Stimulated activated naive CD8-positive, alpha-beta T cell treated with anti-CD3 and anti-CD28 coated beads, Interleukin-15, Interleukin-2, amounts not matched to agents 100 ng/mL and 50 ng/mL, for 24 hours (primary cell): ENCODE data around the gene EXOC4.

Experiments used
- H3K27ac Mint-ChIP-seq: one replicate; pipeline ENCODE4 v1.8.0; 2021; ENCODE audit warnings: mild to moderate bottlenecking, mixed read lengths
- H3K27me3 Mint-ChIP-seq: one replicate; pipeline ENCODE4 v1.8.0; 2021; ENCODE audit warnings: mixed read lengths
- H3K36me3 Mint-ChIP-seq: one replicate; pipeline ENCODE4 v1.8.0; 2021; ENCODE audit warnings: low read depth, mixed read lengths
- H3K4me1 Mint-ChIP-seq: one replicate; pipeline ENCODE4 v1.8.0; 2021; ENCODE audit warnings: low read depth, mixed read lengths
- H3K4me3 Mint-ChIP-seq: one replicate; pipeline ENCODE4 v1.8.0; 2021; ENCODE audit warnings: mild to moderate bottlenecking, mixed read lengths
- H3K9me3 Mint-ChIP-seq: one replicate; pipeline ENCODE4 v1.8.0; 2021; ENCODE audit warnings: mixed read lengths

Gene EXOC4

DNA sequence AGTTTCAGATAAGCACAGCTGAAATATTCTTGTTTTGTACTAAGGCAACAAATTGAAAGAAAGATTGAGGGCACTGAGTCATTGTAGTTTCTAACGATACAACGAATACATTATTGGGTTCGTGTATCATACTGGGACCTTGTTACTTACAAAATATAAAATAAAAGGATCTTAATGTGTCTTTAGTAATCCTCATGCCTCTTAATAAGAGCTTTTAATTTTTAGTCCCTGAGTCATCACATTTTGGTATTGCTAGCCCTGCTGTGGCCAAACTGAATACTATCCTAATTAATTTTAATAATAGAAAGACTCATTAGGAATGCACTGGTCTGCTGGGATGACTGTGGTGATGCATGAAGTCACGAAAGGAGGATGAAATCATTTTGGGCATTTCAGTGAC lies 309.7 kb downstream of the EXOC4 start:
- Mint-ChIP-seq H3K4me3 (no peak overlapping the region), H3K27ac (no peak overlapping the region), H3K27me3 (no peaks in the 10 kb centered on the region), H3K9me3 (peaks cover 8% of the 10 kb centered on the region), H3K4me1 (no peaks in the 10 kb centered on the region), H3K36me3 (peaks cover 42% of the 10 kb centered on the region)

- Mint-ChIP-seq H3K27ac (no peak overlapping the region), H3K36me3 (peaks cover 42% of the 10 kb centered on the region), H3K4me1 (no peaks in the 10 kb centered on the region), H3K4me3 (no peak overlapping the region), H3K27me3 (no peaks in the 10 kb centered on the region), H3K9me3 (peaks cover 8% of the 10 kb centered on the region)
Observed at GRCh38 chr7:133563251-133563650, 310.4 kb downstream of the EXOC4 start.

GRCh38 chr7:133564484-133564883 lies 311.6 kb downstream of the EXOC4 start:
- H3K27ac Mint-ChIP-seq: no peak overlapping the region
- H3K4me1 Mint-ChIP-seq: no peaks in the 10 kb centered on the region
- peaks cover 8% of the 10 kb centered on the region for H3K9me3 Mint-ChIP-seq
- peaks cover 42% of the 10 kb centered on the region for H3K36me3 Mint-ChIP-seq
- no peak overlapping the region for H3K4me3 Mint-ChIP-seq
- H3K27me3 Mint-ChIP-seq: no peaks in the 10 kb centered on the region

GRCh38 chr7:133568544-133568943 lies 315.7 kb downstream of the EXOC4 start:
- H3K9me3 Mint-ChIP-seq: peaks cover 5% of the 10 kb centered on the region
- no peak overlapping the region for H3K27ac Mint-ChIP-seq
- H3K4me3 Mint-ChIP-seq: no peak overlapping the region
- no peaks in the 10 kb centered on the region for H3K4me1 Mint-ChIP-seq
- H3K27me3 Mint-ChIP-seq: no peaks in the 10 kb centered on the region
- peaks cover 31% of the 10 kb centered on the region for H3K36me3 Mint-ChIP-seq

DNA sequence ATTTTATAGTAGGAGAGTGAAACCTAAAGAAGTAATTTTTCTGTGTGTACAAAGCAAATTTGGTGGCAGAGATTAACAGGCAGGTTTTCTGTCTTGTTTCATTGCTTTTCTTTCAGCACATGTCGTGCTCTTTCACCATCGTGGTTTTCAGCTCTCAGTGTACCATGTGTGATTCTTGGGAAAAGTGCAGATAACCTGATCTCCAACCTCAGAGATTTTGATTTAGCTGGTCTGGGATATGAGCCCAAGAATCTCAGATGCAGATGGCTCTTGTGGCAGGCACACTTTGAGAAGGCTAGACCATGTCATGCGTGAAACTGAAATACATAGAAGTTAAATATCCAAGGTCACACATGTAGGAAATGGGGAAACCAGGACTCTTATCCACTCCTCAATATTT lies 317.4 kb downstream of the EXOC4 start:
- no peak overlapping the region for H3K27ac Mint-ChIP-seq
- H3K27me3 Mint-ChIP-seq: no peaks in the 10 kb centered on the region
- peaks cover 14% of the 10 kb centered on the region for H3K36me3 Mint-ChIP-seq
- H3K4me1 Mint-ChIP-seq: no peaks in the 10 kb centered on the region
- H3K9me3 Mint-ChIP-seq: no peaks in the 10 kb centered on the region
- H3K4me3 Mint-ChIP-seq: no peak overlapping the region

- H3K4me1 Mint-ChIP-seq: no peaks in the 10 kb centered on the region
- peaks cover 11% of the 10 kb centered on the region for H3K36me3 Mint-ChIP-seq
- H3K9me3 Mint-ChIP-seq: no peaks in the 10 kb centered on the region
- no peak overlapping the region for H3K27ac Mint-ChIP-seq
- H3K27me3 Mint-ChIP-seq: no peaks in the 10 kb centered on the region
- H3K4me3 Mint-ChIP-seq: no peak overlapping the region
Observed at GRCh38 chr7:133571076-133571475, 318.2 kb downstream of the EXOC4 start.

- Mint-ChIP-seq H3K27ac (no peak overlapping the region), H3K4me1 (no peaks in the 10 kb centered on the region), H3K36me3 (peaks cover 10% of the 10 kb centered on the region), H3K9me3 (no peaks in the 10 kb centered on the region), H3K27me3 (no peaks in the 10 kb centered on the region), H3K4me3 (no peak overlapping the region)
Observed at GRCh38 chr7:133572087-133572486, 319.2 kb downstream of the EXOC4 start.

GRCh38 chr7:133572843-133573242 lies 320.0 kb downstream of the EXOC4 start:
- H3K4me3 Mint-ChIP-seq: no peak overlapping the region
- no peaks in the 10 kb centered on the region for H3K9me3 Mint-ChIP-seq
- no peaks in the 10 kb centered on the region for H3K4me1 Mint-ChIP-seq
- H3K36me3 Mint-ChIP-seq: peaks cover 6% of the 10 kb centered on the region
- no peaks in the 10 kb centered on the region for H3K27me3 Mint-ChIP-seq
- H3K27ac Mint-ChIP-seq: no peak overlapping the region

GRCh38 chr7:133573554-133574265 lies 320.8 kb downstream of the EXOC4 start:
- no peaks in the 10 kb centered on the region for H3K9me3 Mint-ChIP-seq
- no peak overlapping the region for H3K4me3 Mint-ChIP-seq
- peaks cover 6% of the 10 kb centered on the region for H3K36me3 Mint-ChIP-seq
- no peak overlapping the region for H3K27ac Mint-ChIP-seq
- H3K27me3 Mint-ChIP-seq: no peaks in the 10 kb centered on the region
- H3K4me1 Mint-ChIP-seq: no peaks in the 10 kb centered on the region

DNA sequence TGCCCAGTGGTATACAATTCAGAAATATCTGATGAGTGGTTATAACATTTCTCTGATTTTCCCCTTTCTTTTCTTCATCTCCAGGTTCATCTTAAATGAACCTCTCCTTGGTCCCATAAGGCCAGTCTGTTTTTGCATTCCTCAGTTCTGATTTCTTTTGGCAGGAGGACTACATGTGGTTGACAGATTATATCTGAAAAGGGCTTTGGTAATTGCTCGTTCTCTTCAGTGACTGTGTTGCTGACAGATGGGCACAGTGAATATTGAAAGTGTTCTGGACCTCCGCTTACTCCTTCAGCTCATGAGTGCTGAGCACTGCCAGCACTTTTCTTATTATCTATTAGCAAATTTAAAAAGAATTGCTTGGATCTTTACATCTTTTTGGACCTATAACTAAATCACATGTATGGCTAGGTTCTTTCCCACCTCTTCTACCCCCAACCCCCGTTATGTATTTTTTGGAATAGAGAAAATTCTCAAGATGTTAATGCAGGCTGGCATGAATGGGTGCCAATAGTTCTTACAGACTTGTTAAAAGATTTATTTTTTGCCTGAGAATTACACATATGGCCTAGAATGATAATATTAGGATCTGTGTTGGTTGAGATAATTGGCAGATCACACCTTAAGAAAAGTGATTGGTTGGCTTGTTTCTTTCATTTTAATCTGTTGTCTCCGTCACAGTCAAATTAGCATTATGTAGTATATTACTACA lies 323.0 kb downstream of the EXOC4 start:
- H3K27me3 Mint-ChIP-seq: no peaks in the 10 kb centered on the region
- no peak overlapping the region for H3K4me3 Mint-ChIP-seq
- H3K27ac Mint-ChIP-seq: no peak overlapping the region
- H3K36me3 Mint-ChIP-seq: peaks cover 26% of the 10 kb centered on the region
- H3K9me3 Mint-ChIP-seq: no peaks in the 10 kb centered on the region
- H3K4me1 Mint-ChIP-seq: no peaks in the 10 kb centered on the region

DNA sequence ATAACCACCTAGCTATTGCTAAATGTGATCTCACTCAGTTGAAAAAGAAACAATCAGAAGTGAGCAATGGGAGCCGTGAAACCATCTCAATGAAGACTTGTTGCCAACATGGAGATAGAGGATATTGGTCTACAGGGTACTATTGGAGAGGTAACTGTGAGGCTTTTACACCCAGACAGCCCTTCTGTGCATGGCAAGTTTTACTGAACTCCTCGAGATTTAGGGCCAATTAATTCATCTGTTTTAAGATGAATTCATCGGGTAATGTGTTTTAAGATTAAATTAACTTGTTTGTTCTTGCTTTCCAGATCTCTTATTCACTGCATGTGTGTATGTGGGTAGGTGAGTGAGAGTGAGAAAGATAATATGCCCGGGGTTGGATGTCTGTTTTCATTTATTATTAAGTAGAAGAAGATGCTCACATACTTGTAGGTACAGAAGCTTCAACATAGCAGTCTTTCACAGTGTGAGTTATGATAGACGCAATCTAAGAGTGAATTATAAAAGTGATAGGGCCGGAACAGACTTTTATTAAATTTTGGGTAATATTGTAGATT lies 323.8 kb downstream of the EXOC4 start:
- no peak overlapping the region for H3K4me3 Mint-ChIP-seq

DNA sequence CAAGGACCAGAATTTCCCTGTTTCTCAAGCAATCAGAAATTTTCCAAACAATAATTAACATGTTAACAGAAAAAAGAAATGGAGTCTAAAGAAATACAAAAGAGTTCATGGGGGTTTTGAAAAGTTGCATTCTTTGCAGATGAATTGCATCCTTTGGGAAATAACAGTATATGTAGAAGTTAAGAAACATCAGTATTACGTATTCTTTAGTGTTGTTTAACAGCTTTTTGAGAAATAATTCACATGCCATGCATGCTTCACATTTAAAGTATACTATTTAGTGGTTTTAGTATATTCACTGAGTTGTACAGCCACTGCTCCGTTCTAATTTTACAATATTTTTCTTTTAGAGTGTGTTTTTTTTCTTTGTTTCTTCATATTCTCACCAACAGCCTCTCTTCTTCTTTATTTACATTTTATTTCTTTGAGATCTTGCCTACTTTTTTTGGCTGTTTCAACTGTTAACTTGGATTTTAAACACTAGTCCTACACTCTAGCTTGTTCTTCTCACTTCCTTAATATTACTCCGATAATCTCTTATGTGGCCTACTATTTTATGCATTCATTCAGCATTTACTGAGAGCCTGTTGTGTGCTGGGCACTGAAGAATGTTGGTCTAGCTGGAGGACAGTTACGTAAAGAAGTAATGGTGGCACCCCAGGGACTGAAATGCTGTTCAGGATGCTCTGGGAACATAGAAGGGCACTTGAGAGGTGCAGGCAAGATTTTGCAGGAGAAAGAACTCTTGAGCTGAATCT lies 330.1 kb downstream of the EXOC4 start:
- no peak overlapping the region for H3K27ac Mint-ChIP-seq
- no peak overlapping the region for H3K4me3 Mint-ChIP-seq
- peaks cover 4% of the 10 kb centered on the region for H3K9me3 Mint-ChIP-seq
- peaks cover 12% of the 10 kb centered on the region for H3K4me1 Mint-ChIP-seq
- H3K36me3 Mint-ChIP-seq: peaks cover 40% of the 10 kb centered on the region
- no peaks in the 10 kb centered on the region for H3K27me3 Mint-ChIP-seq

More for the DNA sequence above, 323.8 kb downstream of the EXOC4 start:
- peaks cover 30% of the 10 kb centered on the region for H3K36me3 Mint-ChIP-seq
- no peaks in the 10 kb centered on the region for H3K4me1 Mint-ChIP-seq
- no peaks in the 10 kb centered on the region for H3K27me3 Mint-ChIP-seq
- H3K27ac Mint-ChIP-seq: no peak overlapping the region
- no peaks in the 10 kb centered on the region for H3K9me3 Mint-ChIP-seq

DNA sequence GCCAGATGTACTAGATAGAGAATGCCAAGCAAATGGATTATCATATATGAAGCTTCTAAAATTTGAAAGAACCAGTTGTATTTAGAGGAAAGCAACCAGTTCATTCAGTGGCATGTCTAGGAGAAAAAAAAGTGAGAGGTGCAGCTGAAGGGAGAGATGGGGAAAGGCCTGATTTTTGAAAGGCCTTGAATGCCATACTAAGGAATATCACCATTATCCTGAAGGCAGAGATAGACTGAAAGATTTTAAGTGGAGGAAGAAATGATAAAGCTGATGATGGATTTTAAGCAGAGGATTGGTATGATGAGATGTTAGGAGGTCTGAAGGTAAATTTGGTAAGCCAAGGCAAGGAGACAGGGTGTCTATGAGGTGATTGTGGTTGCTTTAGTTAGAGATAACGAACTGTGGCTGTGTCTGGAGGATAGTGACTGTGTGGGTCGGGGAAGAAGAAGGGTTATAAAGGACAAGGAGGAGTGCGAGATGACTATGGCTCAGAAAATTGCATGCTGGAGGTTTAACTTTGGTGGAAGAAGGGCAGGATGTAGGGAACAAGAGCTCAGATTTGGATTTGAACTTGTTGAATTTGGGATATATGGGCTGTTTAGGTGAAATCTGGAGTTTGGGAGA lies 330.8 kb downstream of the EXOC4 start:
- peaks cover 4% of the 10 kb centered on the region for H3K9me3 Mint-ChIP-seq
- H3K27me3 Mint-ChIP-seq: no peaks in the 10 kb centered on the region
- peaks cover 40% of the 10 kb centered on the region for H3K36me3 Mint-ChIP-seq
- H3K4me3 Mint-ChIP-seq: no peak overlapping the region
- peaks cover 12% of the 10 kb centered on the region for H3K4me1 Mint-ChIP-seq
- H3K27ac Mint-ChIP-seq: no peak overlapping the region

DNA sequence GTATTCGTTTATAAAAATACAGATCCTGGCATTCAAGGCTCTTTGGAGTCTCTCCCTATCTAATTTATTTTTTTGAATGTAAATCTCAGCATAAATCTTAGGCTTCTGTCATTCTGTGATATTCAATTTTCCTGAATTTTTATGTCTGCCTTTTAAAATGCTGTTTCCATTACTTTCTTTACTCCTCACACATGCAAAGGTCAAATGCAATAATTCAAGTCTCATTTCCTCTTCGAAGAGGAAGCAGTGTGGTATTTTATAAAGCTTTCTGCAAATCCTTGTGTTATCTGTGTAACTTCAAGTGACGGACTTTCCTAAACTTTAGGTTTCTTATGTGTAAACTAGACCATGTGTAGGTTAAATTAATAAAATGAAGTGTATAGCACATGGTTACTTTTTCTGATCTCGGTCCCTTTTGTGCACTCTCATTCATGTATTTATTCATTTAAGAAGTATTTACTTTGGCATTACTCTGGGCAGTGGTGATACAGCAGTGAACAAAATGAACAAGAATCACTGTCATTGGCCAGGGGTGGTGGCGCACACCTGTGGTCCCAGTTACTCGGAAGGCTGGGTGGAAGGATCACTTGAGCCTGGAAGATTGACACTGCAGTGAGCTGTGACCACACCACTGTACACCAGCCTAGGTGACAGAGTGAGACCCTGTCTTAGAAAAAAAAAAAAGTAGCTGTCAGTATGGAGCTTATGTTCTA lies 332.2 kb downstream of the EXOC4 start:
- Mint-ChIP-seq H3K4me1 (peaks cover 12% of the 10 kb centered on the region), H3K27me3 (no peaks in the 10 kb centered on the region), H3K36me3 (peaks cover 30% of the 10 kb centered on the region), H3K27ac (no peak overlapping the region), H3K4me3 (no peak overlapping the region), H3K9me3 (peaks cover 4% of the 10 kb centered on the region)
